Vagina (tissue), 2 donors: ENCODE results near the gene DPEP1.

Experiments used
- CTCF ChIP-seq, 3 experiments: fragments of 450-650 bp in 2 of 3; fragments of 200-600 bp in 1 of 3; sonication (generic) in 1 of 3; IDR thresholded peaks; one replicate each; pipeline ENCODE4 v1.5.1; 2017 to 2019; ENCODE audit warnings: antibody characterized with exemption in 3 of 3, mild to moderate bottlenecking in 2 of 3, moderate library complexity in 2 of 3
- POLR2A ChIP-seq, 2 donors: fragments of 450-650 bp; IDR thresholded peaks; one replicate each; pipeline ENCODE4 v1.6.1; 2017; ENCODE audit warnings: antibody characterized with exemption in 2 of 2, mild to moderate bottlenecking in 2 of 2, moderate library complexity in 2 of 2
- POLR2AphosphoS5 ChIP-seq, 2 donors: sonication (generic); formaldehyde crosslinking; IDR thresholded peaks; one replicate each; pipeline ENCODE4 v1.9.0; 2017; ENCODE audit warnings: antibody characterized with exemption in 2 of 2, mild to moderate bottlenecking in 2 of 2, low read depth in 1 of 2; ENCODE audit not compliant: insufficient read depth in 1 of 2

GRCh38 chr16:89567656-89568594, 45.5 kb upstream of the DPEP1 start:
- TF ChIP-seq CTCF (IDR thresholded peaks at IDR 0.05): no peak
- no peak for TF ChIP-seq POLR2AphosphoS5 (IDR thresholded peaks at IDR 0.05; ENCODE audit: insufficient read depth in 1 of 2, low read depth in 1 of 2)
- TF ChIP-seq POLR2A (IDR thresholded peaks at IDR 0.05): no peak
